K562 (cell line): ENCODE data around the gene NMUR2. TPM values are rescaled to one million over a fixed set of nuclear protein-coding genes. Genes with fewer than 3 reads are reported as not detected.

Experiments used
- ATAC-seq: fragments of 200-7000 bp; cut with Tn5 transposase; 3 replicates; pipeline ENCODE4 v1.9.1; 2020; ENCODE audit warnings: moderate library complexity
- BruUV-seq: library from RNA; stranded (reverse); fragments of 400-500 nt; replicated peaks from 2 replicates; lab custom pipeline; 2021; lab: Mats Ljungman, UMichigan
- CTCF ChIA-PET: fragments of 300-600 bp; formaldehyde crosslinking; extraction: SDS; loops from one replicate; lab custom pipeline; 2021; ENCODE audit warnings: low intra/inter-chr PET ratio; lab: Yijun Ruan, JAX
- POLR2A ChIA-PET: fragments of 300-600, 350-650 bp; sonication (Branson Sonifier 250); formaldehyde crosslinking; extraction: SDS; loops from one replicate; lab custom pipeline; 2021; ENCODE audit warnings: antibody characterized with exemption, inconsistent platforms; lab: Yijun Ruan, JAX
- DNase-seq, 4 experiments: peaks; one replicate each; pipeline versions ENCODE4 v3.0.0 to v3.0.0-alpha.2; 2011 to 2018; ENCODE audit warnings: low spot score in 3 of 4, mixed read lengths in 3 of 4; ENCODE audit errors: extremely low read depth in 1 of 4
- FAIRE-seq: peaks from 2 replicates; lab custom pipeline; 2011; peaks lifted over from hg19 to GRCh38; lab: Jason Lieb, UNC
- H2AFZ ChIP-seq: 2 replicates; pipeline ENCODE4 v1.6.0; 2011; ENCODE audit warnings: low read depth, low read length, control low read depth, inconsistent platforms
- H3K27ac ChIP-seq: fragments of 200-600 bp; 3 replicates; pipeline ENCODE4 v1.8.0; 2011; ENCODE audit warnings: low read depth, mild to moderate bottlenecking, control low read depth, inconsistent platforms, low read length, moderate library complexity, mixed read lengths; ENCODE audit errors: extremely low read depth
- H3K27me3 ChIP-seq, 2 experiments: fragments of 300-600 bp in 1 of 2; 2 replicates in 1 of 2; 3 replicates in 1 of 2; pipeline versions ENCODE4 v1.6.0 to v1.8.0; 2011; ENCODE audit warnings: inconsistent platforms in 2 of 2, low read length in 2 of 2, mild to moderate bottlenecking in 1 of 2, mixed read lengths in 1 of 2, moderate library complexity in 1 of 2; ENCODE audit not compliant: control insufficient read depth in 2 of 2, insufficient read depth in 2 of 2
- H3K36me3 ChIP-seq: fragments of 300-600 bp; 3 replicates; pipeline ENCODE4 v1.8.0; 2011; ENCODE audit warnings: mild to moderate bottlenecking, low read length, inconsistent platforms; ENCODE audit not compliant: control insufficient read depth, insufficient read depth
- H3K4me1 ChIP-seq, 2 experiments: fragments of 200-600 bp in 1 of 2; replicated peaks in 1 of 2; 2 replicates in 1 of 2; 3 replicates in 1 of 2; pipeline versions ENCODE4 v1.5.1 to v1.8.0; 2011; ENCODE audit warnings: inconsistent platforms in 2 of 2, low read length in 2 of 2, mild to moderate bottlenecking in 1 of 2, mixed read lengths in 1 of 2, moderate library complexity in 1 of 2; ENCODE audit not compliant: control insufficient read depth in 2 of 2, insufficient read depth in 2 of 2
- H3K4me2 ChIP-seq: 2 replicates; pipeline ENCODE4 v1.6.1; 2011; ENCODE audit warnings: low read length, control low read depth, inconsistent platforms, mixed read lengths; ENCODE audit not compliant: insufficient read depth
- H3K4me3 ChIP-seq: fragments of 200-600 bp; sonication (generic), shearing (Covaris generic); 2 replicates; pipeline ENCODE4 v1.5.1; 2016; ENCODE audit warnings: control low read depth, inconsistent platforms
- H3K79me2 ChIP-seq: fragments of 200-600 bp; 3 replicates; pipeline ENCODE4 v1.8.0; 2011; ENCODE audit warnings: low read length, inconsistent platforms; ENCODE audit not compliant: control insufficient read depth, insufficient read depth
- H3K9ac ChIP-seq, 2 experiments: 2 replicates each; pipeline versions ENCODE4 v1.6.0 to v1.6.1; 2011; ENCODE audit warnings: low read depth in 2 of 2, low read length in 2 of 2, control low read depth in 1 of 2, inconsistent platforms in 1 of 2, mild to moderate bottlenecking in 1 of 2, mixed read lengths in 1 of 2; ENCODE audit not compliant: insufficient read depth in 1 of 2
- H3K9me1 ChIP-seq: one replicate; pipeline ENCODE4 v1.6.0; 2011; ENCODE audit warnings: inconsistent platforms, mild to moderate bottlenecking, low read length, moderate library complexity; ENCODE audit not compliant: control insufficient read depth, insufficient read depth
- H3K9me3 ChIP-seq: replicated peaks from 2 replicates; pipeline ENCODE4 v1.5.1; 2011; ENCODE audit warnings: low read depth, low read length, inconsistent platforms; ENCODE audit not compliant: control insufficient read depth, insufficient read depth
- H4K20me1 ChIP-seq: replicated peaks from 2 replicates; pipeline ENCODE4 v1.6.1; 2011; ENCODE audit warnings: low read length, inconsistent platforms, mixed read lengths; ENCODE audit not compliant: control insufficient read depth, insufficient read depth
- BRCA1 ChIP-seq, 2 experiments: fragments of 450-650 bp in 1 of 2; sonication (generic) in 1 of 2; formaldehyde crosslinking in 1 of 2; IDR thresholded peaks; 2 replicates each; pipeline versions ENCODE4 v1.5.0 to v1.6.1; 2017 to 2020; ENCODE audit warnings: mild to moderate bottlenecking in 1 of 2, missing genetic modification reagents in 1 of 2
- CBX2 ChIP-seq: fragments of 200-600 bp; sonication (generic); IDR thresholded peaks from one replicate; pipeline ENCODE4 v1.6.1; 2012; ENCODE audit warnings: mild to moderate bottlenecking, low read length, inconsistent platforms; ENCODE audit not compliant: insufficient read depth, poor library complexity, severe bottlenecking
- NR4A1 ChIP-seq, 2 experiments: fragments of 250-450 bp in 1 of 2; fragments of 450-650 bp in 1 of 2; sonication (Bioruptor Pico) in 1 of 2; IDR thresholded peaks; 2 replicates each; pipeline versions ENCODE4 v1.4.0 to v1.6.1; 2016 to 2020; ENCODE audit warnings: mild to moderate bottlenecking in 2 of 2, missing compliant biosample characterization in 1 of 2, missing genetic modification characterization in 1 of 2, moderate library complexity in 1 of 2
- POLR2A ChIP-seq: fragments of 450-650 bp; conservative IDR thresholded peaks from 2 replicates; pipeline ENCODE4 v1.6.1; 2016
- TCF3 ChIP-seq: sonication (generic); formaldehyde crosslinking; IDR thresholded peaks from 2 replicates; pipeline ENCODE4 v1.4.0; 2020; ENCODE audit warnings: mild to moderate bottlenecking, missing genetic modification reagents
- TFAM ChIP-seq: fragments of 250-450 bp; sonication (Bioruptor Pico); conservative IDR thresholded peaks from 2 replicates; pipeline ENCODE4 v1.5.0; 2021; ENCODE audit warnings: mild to moderate bottlenecking, moderate library complexity
- ZBTB49 ChIP-seq: sonication (generic); formaldehyde crosslinking; IDR thresholded peaks from 2 replicates; pipeline ENCODE4 v1.8.0; 2022; ENCODE audit warnings: missing genetic modification reagents, mild to moderate bottlenecking, borderline replicate concordance
- ZFP36 ChIP-seq: fragments of 150-350 bp; IDR thresholded peaks from 2 replicates; pipeline ENCODE4 v1.6.1; 2018; ENCODE audit warnings: low read length, low read depth; ENCODE audit not compliant: partially characterized antibody
- ZNF133 ChIP-seq: fragments of 250-450 bp; sonication (Bioruptor Pico); IDR thresholded peaks from 2 replicates; pipeline ENCODE4 v1.4.0; 2020; ENCODE audit warnings: mild to moderate bottlenecking
- ZNF174 ChIP-seq: fragments of 250-450 bp; sonication (Bioruptor Pico); IDR thresholded peaks from 2 replicates; pipeline ENCODE4 v1.4.0; 2020; ENCODE audit warnings: mild to moderate bottlenecking
- ZNF253 ChIP-seq: fragments of 250-450 bp; sonication (Bioruptor Pico); conservative IDR thresholded peaks from 2 replicates; pipeline ENCODE4 v1.6.1; 2021; ENCODE audit warnings: mild to moderate bottlenecking
- ZNF311 ChIP-seq: fragments of 250-450 bp; sonication (Bioruptor Pico); IDR thresholded peaks from 2 replicates; pipeline ENCODE4 v1.4.0; 2020; ENCODE audit warnings: mild to moderate bottlenecking, moderate library complexity
- ZSCAN32 ChIP-seq: fragments of 450-650 bp; formaldehyde crosslinking; IDR thresholded peaks from 2 replicates; pipeline ENCODE4 v1.4.0; 2020; ENCODE audit warnings: mild to moderate bottlenecking, moderate library complexity
- WGBS: fragments of 100-300 bp; shearing (Covaris generic); methylation state at CpG from one replicate; pipeline ENCODE4 v1.1.6; 2016; ENCODE audit warnings: low coverage, mixed read lengths; ENCODE audit not compliant: insufficient coverage; ENCODE audit errors: missing lambda C conversion rate; 5-methylcytosine and 5-hydroxymethylcytosine counted together
- in situ Hi-C: fragments of 300-500 bp; cut with MboI; formaldehyde crosslinking; loops from 4 replicates; pipeline ENCODE4 v1.15.0; 2018; ENCODE audit warnings: inconsistent platforms, mixed read lengths
- intact Hi-C: fragments of 100-400 bp; cut with micrococcal nuclease; formaldehyde crosslinking; loops from 2 replicates; pipeline ENCODE4 v1.14.2; 2022
- polyA plus RNA-seq, 8 experiments: library from polyadenylated mRNA; depleted of rRNA in 4 of 8; stranded (reverse) in 5 of 8; unstranded in 3 of 8; fragments of >200 nt; fragmentation: Nextera tagmentation in 2 of 8; fragmentation: Illumina TruSeq in 1 of 8; extraction: Ambion mirVana in 2 of 8; extraction: Trizol in 1 of 8; gene quantifications; 2 replicates each; pipeline versions ENCODE4 v1.2.1 to v1.2.3, GENCODE V29; 2011 to 2014; ENCODE audit warnings: inconsistent platforms in 1 of 8, missing spikeins in 1 of 8
- total RNA-seq, 7 experiments: library from RNA; depleted of rRNA in 6 of 7; stranded (reverse); fragments of >200 nt in 6 of 7; fragmentation: Illumina TruSeq in 2 of 7; extraction: Trizol in 2 of 7; gene quantifications; 2 replicates each; pipeline versions ENCODE4 v1.2.1 to v1.2.3, GENCODE V29; 2011 to 2021; ENCODE audit warnings: low replicate concordance in 1 of 7
- TF ChIP-seq, protein P1 (sequence below): sonication (generic); formaldehyde crosslinking; IDR thresholded peaks from 2 replicates; pipeline ENCODE4 v1.8.0; 2022; ENCODE audit warnings: mild to moderate bottlenecking, missing genetic modification reagents, borderline replicate concordance
- TF ChIP-seq, protein P2 (sequence below): fragments of 450-650 bp; formaldehyde crosslinking; IDR thresholded peaks from 2 replicates; pipeline ENCODE4 v1.4.0; 2020; ENCODE audit warnings: mild to moderate bottlenecking
- TF ChIP-seq, protein P3 (sequence below): sonication (generic); formaldehyde crosslinking; IDR thresholded peaks from 2 replicates; pipeline ENCODE4 v1.8.1; 2023; ENCODE audit warnings: mild to moderate bottlenecking, missing genetic modification reagents

NMUR2 gene
- total and polyA plus RNA-seq, 9 of the 15 experiments (the other 6 are each of a cell fraction or from before 2014, with no cell fraction given): not detected

GRCh38 chr5:152389208-152389849 lies 15.8 kb downstream of the NMUR2 start:
- H3K9me1 ChIP-seq: no peaks in the 10 kb centered on the region
- no peaks in the 10 kb centered on the region; the same call in 1 of the 2 replicates for H3K9me3 ChIP-seq
- H3K79me2 ChIP-seq: no peaks in the 10 kb centered on the region
- POLR2A ChIA-PET: interaction anchor here (0.5 kb wide), 1 partner anchor 230 kb away, joined by 4 read pairs; no protein-coding TSS in a partner anchor
- H3K4me2 ChIP-seq: no peak overlapping the region
- no peak overlapping the region for H3K4me3 ChIP-seq
- H4K20me1 ChIP-seq: no peaks in the 10 kb centered on the region
- CTCF ChIA-PET: no interaction called here
- H3K36me3 ChIP-seq: no peaks in the 10 kb centered on the region
- H3K4me1 ChIP-seq: no peaks in the 10 kb centered on the region
- no peak overlapping the region for H3K9ac ChIP-seq
- no peaks in the 10 kb centered on the region for H3K27me3 ChIP-seq
- DNase-seq: no peak
- no peak overlapping the region for H2AFZ ChIP-seq
- no peak for FAIRE-seq
- no peak for ATAC-seq
- in situ Hi-C loops: no loop called here
- WGBS: 0% methylated on average over 3 of the region's 3 CpGs
- no TSS peak for BruUV-seq
- intact Hi-C loops: no loop called here
- no peak overlapping the region for H3K27ac ChIP-seq
- TF ChIP-seq BRCA1 (IDR thresholded peaks at IDR 0.05): no peak
- no peak for TF ChIP-seq BRCA1 (CRISPR knock-in tag; IDR thresholded peaks at IDR 0.05)
- no peak for TF ChIP-seq ZNF253 (CRISPR knock-in tag)
- TF ChIP-seq ZNF311 (CRISPR knock-in tag): no peak
- no peak for TF ChIP-seq NR4A1 (CRISPR knock-in tag; IDR thresholded peaks at IDR 0.05)
- TF ChIP-seq NR4A1 (tag; IDR thresholded peaks at IDR 0.05): no peak
- no peak for TF ChIP-seq ZNF174 (CRISPR knock-in tag)
- TF ChIP-seq, protein P1, sequence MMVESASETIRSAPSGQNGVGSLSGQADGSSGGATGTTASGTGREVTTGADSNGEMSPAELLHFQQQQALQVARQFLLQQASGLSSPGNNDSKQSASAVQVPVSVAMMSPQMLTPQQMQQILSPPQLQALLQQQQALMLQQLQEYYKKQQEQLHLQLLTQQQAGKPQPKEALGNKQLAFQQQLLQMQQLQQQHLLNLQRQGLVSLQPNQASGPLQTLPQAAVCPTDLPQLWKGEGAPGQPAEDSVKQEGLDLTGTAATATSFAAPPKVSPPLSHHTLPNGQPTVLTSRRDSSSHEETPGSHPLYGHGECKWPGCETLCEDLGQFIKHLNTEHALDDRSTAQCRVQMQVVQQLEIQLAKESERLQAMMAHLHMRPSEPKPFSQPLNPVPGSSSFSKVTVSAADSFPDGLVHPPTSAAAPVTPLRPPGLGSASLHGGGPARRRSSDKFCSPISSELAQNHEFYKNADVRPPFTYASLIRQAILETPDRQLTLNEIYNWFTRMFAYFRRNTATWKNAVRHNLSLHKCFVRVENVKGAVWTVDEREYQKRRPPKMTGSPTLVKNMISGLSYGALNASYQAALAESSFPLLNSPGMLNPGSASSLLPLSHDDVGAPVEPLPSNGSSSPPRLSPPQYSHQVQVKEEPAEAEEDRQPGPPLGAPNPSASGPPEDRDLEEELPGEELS (CRISPR knock-in tag): no peak
- TF ChIP-seq TCF3 (CRISPR knock-in tag): no peak
- TF ChIP-seq TFAM (CRISPR knock-in tag): no peak
- TF ChIP-seq ZNF133 (CRISPR knock-in tag): no peak
- TF ChIP-seq, protein P2, sequence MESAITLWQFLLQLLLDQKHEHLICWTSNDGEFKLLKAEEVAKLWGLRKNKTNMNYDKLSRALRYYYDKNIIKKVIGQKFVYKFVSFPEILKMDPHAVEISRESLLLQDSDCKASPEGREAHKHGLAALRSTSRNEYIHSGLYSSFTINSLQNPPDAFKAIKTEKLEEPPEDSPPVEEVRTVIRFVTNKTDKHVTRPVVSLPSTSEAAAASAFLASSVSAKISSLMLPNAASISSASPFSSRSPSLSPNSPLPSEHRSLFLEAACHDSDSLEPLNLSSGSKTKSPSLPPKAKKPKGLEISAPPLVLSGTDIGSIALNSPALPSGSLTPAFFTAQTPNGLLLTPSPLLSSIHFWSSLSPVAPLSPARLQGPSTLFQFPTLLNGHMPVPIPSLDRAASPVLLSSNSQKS (CRISPR knock-in tag): no peak
- TF ChIP-seq, protein P3, sequence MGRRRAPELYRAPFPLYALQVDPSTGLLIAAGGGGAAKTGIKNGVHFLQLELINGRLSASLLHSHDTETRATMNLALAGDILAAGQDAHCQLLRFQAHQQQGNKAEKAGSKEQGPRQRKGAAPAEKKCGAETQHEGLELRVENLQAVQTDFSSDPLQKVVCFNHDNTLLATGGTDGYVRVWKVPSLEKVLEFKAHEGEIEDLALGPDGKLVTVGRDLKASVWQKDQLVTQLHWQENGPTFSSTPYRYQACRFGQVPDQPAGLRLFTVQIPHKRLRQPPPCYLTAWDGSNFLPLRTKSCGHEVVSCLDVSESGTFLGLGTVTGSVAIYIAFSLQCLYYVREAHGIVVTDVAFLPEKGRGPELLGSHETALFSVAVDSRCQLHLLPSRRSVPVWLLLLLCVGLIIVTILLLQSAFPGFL: no peak
- TF ChIP-seq CBX2: no peak
- no peak for TF ChIP-seq ZFP36
- TF ChIP-seq ZSCAN32 (CRISPR knock-in tag): no peak
- TF ChIP-seq POLR2A: no peak
- no peak for TF ChIP-seq ZBTB49
